ENCODE data around the gene HASPIN. TPM values are rescaled to one million over a fixed set of nuclear protein-coding genes. Genes with fewer than 3 reads are reported as not detected.

HASPIN gene
- total RNA-seq, 1 donor from 2014 or later, result 14.8 TPM

GRCh38 chr17:3682033-3682432 lies 41.7 kb upstream of the HASPIN start:
- no peak for TF ChIP-seq EZH2phosphoT487 (IDR thresholded peaks at IDR 0.05)
- TF ChIP-seq, protein P1, sequence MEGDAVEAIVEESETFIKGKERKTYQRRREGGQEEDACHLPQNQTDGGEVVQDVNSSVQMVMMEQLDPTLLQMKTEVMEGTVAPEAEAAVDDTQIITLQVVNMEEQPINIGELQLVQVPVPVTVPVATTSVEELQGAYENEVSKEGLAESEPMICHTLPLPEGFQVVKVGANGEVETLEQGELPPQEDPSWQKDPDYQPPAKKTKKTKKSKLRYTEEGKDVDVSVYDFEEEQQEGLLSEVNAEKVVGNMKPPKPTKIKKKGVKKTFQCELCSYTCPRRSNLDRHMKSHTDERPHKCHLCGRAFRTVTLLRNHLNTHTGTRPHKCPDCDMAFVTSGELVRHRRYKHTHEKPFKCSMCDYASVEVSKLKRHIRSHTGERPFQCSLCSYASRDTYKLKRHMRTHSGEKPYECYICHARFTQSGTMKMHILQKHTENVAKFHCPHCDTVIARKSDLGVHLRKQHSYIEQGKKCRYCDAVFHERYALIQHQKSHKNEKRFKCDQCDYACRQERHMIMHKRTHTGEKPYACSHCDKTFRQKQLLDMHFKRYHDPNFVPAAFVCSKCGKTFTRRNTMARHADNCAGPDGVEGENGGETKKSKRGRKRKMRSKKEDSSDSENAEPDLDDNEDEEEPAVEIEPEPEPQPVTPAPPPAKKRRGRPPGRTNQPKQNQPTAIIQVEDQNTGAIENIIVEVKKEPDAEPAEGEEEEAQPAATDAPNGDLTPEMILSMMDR (IDR thresholded peaks at IDR 0.05), result no peak
- no peak for TF ChIP-seq EZH2 (IDR thresholded peaks at IDR 0.05)
- Histone ChIP-seq H4K20me1 (ENCODE audit: low read depth) (no peaks in the 10 kb centered on the region), H3K27me3 (no peaks in the 10 kb centered on the region), H2AFZ (replicated peaks) (no peak overlapping the region), H3K4me1 (peaks cover 6% of the 10 kb centered on the region), H3K4me3 (no peak overlapping the region), H3K9me3 (ENCODE audit: low read depth) (no peaks in the 10 kb centered on the region), H3K36me3 (no peaks in the 10 kb centered on the region), H3K27ac (no peak overlapping the region), H3K4me2 (no peak overlapping the region), H3K79me2 (ENCODE audit: low read depth) (no peaks in the 10 kb centered on the region), H3F3A (ENCODE audit: low read depth) (peaks cover 3% of the 10 kb centered on the region), H3K9ac (no peak overlapping the region)
- H3K36me3 Mint-ChIP-seq, result no peaks in the 10 kb centered on the region
- H3K9me3 Mint-ChIP-seq, result no peaks in the 10 kb centered on the region
- peaks cover 9% of the 10 kb centered on the region for H3K4me1 Mint-ChIP-seq
- peaks cover 10% of the 10 kb centered on the region for H3K27me3 Mint-ChIP-seq (ENCODE audit: insufficient read depth, low read depth)
- H3K4me3 Mint-ChIP-seq, result no peak overlapping the region
- H3K27ac Mint-ChIP-seq, result no peak overlapping the region
- DNase-seq (ENCODE audit: low spot score), result no peak

GRCh38 chr17:3683054-3683511 lies 40.6 kb upstream of the HASPIN start:
- H3K27me3 Mint-ChIP-seq (ENCODE audit: insufficient read depth, low read depth), result peaks cover 10% of the 10 kb centered on the region
- Histone ChIP-seq H3K36me3 (no peaks in the 10 kb centered on the region), H3K9me3 (ENCODE audit: low read depth) (no peaks in the 10 kb centered on the region), H3K4me1 (peaks cover 5% of the 10 kb centered on the region), H3K79me2 (ENCODE audit: low read depth) (no peaks in the 10 kb centered on the region), H3F3A (ENCODE audit: low read depth) (peaks cover 2% of the 10 kb centered on the region), H3K4me3 (no peak overlapping the region), H3K27ac (no peak overlapping the region), H3K27me3 (no peaks in the 10 kb centered on the region), H4K20me1 (ENCODE audit: low read depth) (no peaks in the 10 kb centered on the region), H3K9ac (no peak overlapping the region), H3K4me2 (no peak overlapping the region), H2AFZ (replicated peaks) (no peak overlapping the region)
- peak; percentile 63 for DNase-seq (ENCODE audit: low spot score)
- H3K27ac Mint-ChIP-seq, result no peak overlapping the region
- no peaks in the 10 kb centered on the region for H3K9me3 Mint-ChIP-seq
- no peaks in the 10 kb centered on the region for H3K36me3 Mint-ChIP-seq
- H3K4me1 Mint-ChIP-seq, result peaks cover 4% of the 10 kb centered on the region
- TF ChIP-seq, protein P1 (IDR thresholded peaks at IDR 0.05), result peak; percentile 92
- no peak for TF ChIP-seq EZH2 (IDR thresholded peaks at IDR 0.05)
- H3K4me3 Mint-ChIP-seq, result no peak overlapping the region

DNA sequence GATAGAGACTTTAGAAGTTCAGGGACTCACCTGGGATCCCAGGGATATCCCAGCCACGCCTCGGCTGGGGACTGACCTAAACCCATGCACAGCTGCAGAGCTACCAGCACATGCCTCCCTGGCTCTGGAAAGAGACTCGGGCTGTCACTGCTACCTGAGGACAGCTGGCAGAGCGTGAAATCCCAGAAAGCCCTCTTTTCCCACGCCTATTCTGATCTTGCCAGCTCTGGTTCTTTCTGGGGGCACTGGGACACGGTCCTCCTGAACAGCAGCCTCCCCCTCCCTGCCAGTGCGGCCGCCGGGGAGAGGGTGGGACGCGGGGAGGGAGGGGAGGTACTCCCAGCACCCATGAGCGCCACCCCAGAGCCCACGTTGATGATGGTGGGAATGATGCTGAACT lies 38.5 kb upstream of the HASPIN start:
- H3K4me1 ChIP-seq, result peaks cover 8% of the 10 kb centered on the region
- H3K27me3 Mint-ChIP-seq (ENCODE audit: insufficient read depth, low read depth), result peaks cover 10% of the 10 kb centered on the region
- H3K27ac ChIP-seq, result no peak overlapping the region
- no peaks in the 10 kb centered on the region for H3K27me3 ChIP-seq
- no peak overlapping the region for H2AFZ ChIP-seq (replicated peaks)
- H3K27ac Mint-ChIP-seq, result no peak overlapping the region
- no peaks in the 10 kb centered on the region for H3K9me3 Mint-ChIP-seq
- no peak overlapping the region for H3K4me3 ChIP-seq
- no peak for DNase-seq (ENCODE audit: low spot score)
- H3F3A ChIP-seq (ENCODE audit: low read depth), result peaks cover 6% of the 10 kb centered on the region
- no peak overlapping the region for H3K9ac ChIP-seq
- H3K4me2 ChIP-seq, result no peak overlapping the region
- H3K4me1 Mint-ChIP-seq, result peaks cover 7% of the 10 kb centered on the region
- H3K36me3 ChIP-seq, result no peaks in the 10 kb centered on the region
- no peaks in the 10 kb centered on the region for H3K79me2 ChIP-seq (ENCODE audit: low read depth)
- no peak overlapping the region for H3K4me3 Mint-ChIP-seq
- no peaks in the 10 kb centered on the region for H4K20me1 ChIP-seq (ENCODE audit: low read depth)
- no peaks in the 10 kb centered on the region for H3K36me3 Mint-ChIP-seq
- TF ChIP-seq EZH2phosphoT487 (IDR thresholded peaks at IDR 0.05) (no peak), EZH2 (IDR thresholded peaks at IDR 0.05) (no peak)
- TF ChIP-seq, protein P1 (IDR thresholded peaks at IDR 0.05), result no peak
- no peaks in the 10 kb centered on the region for H3K9me3 ChIP-seq (ENCODE audit: low read depth)

Measured in neural progenitor cell (in vitro differentiated cells).